Measurements from ENCODE around the gene TSN. TPM values are rescaled to one million over a fixed set of nuclear protein-coding genes. Genes with fewer than 3 reads are reported as not detected.
"Not testable (repeated sequence)": the region's sequence is repeated elsewhere in the genome, so short reads cannot be mapped to it uniquely, and the experiment has no call there.

The TSN gene
- total RNA-seq, 1 experiment from 2014 or later = 45.4 TPM

- Histone ChIP-seq H3K27me3 (ENCODE audit: low read length) (peaks cover 3% of the 10 kb centered on the region; the same call in 1 of the 2 replicates), H3K79me2 (ENCODE audit: low read length) (no peaks in the 10 kb centered on the region), H3K27ac (ENCODE audit: low read length) (no peak overlapping the region), H3K9me2 (replicated peaks; ENCODE audit: insufficient read depth, low read length) (no peaks in the 10 kb centered on the region), H3K4me2 (ENCODE audit: low read depth, low read length, poor library complexity, severe bottlenecking) (no peak overlapping the region), H2AFZ (ENCODE audit: low read length) (no peak overlapping the region), H3K4me3 (ENCODE audit: low read length) (no peak overlapping the region), H4K20me1 (ENCODE audit: insufficient read depth, low read depth, low read length) (no peaks in the 10 kb centered on the region), H3K9ac (ENCODE audit: low read length) (no peak overlapping the region), H3K9me3 (ENCODE audit: low read length) (no peaks in the 10 kb centered on the region), H3K36me3 (ENCODE audit: insufficient read depth, low read length) (no peaks in the 10 kb centered on the region), H3K4me1 (ENCODE audit: low read length) (peaks cover 5% of the 10 kb centered on the region)
- no peak for DNase-seq
These were observed 40.8 kb downstream of the TSN start for GRCh38 chr2:121796239-121796638.

- Histone ChIP-seq H3K9me2 (replicated peaks; ENCODE audit: insufficient read depth, low read length) (no peaks in the 10 kb centered on the region), H3K9me3 (ENCODE audit: low read length) (peaks cover 5% of the 10 kb centered on the region; the same call in 1 of the 2 replicates), H3K27ac (ENCODE audit: low read length) (no peak overlapping the region), H3K9ac (ENCODE audit: low read length) (no peak overlapping the region), H2AFZ (ENCODE audit: low read length) (no peak overlapping the region), H3K4me1 (ENCODE audit: low read length) (peaks cover 7% of the 10 kb centered on the region), H3K36me3 (ENCODE audit: insufficient read depth, low read length) (no peaks in the 10 kb centered on the region; the same call in 1 of the 2 replicates), H3K4me2 (ENCODE audit: low read depth, low read length, poor library complexity, severe bottlenecking) (no peak overlapping the region), H3K79me2 (ENCODE audit: low read length) (no peaks in the 10 kb centered on the region), H3K27me3 (ENCODE audit: low read length) (peaks cover 3% of the 10 kb centered on the region; the same call in 1 of the 2 replicates), H4K20me1 (ENCODE audit: insufficient read depth, low read depth, low read length) (no peaks in the 10 kb centered on the region), H3K4me3 (ENCODE audit: low read length) (no peak overlapping the region)
- DNase-seq = no peak
These were observed 43.2 kb downstream of the TSN start for GRCh38 chr2:121798617-121799016.

GRCh38 chr2:121801916-121802315 lies 46.5 kb downstream of the TSN start:
- H3K36me3 ChIP-seq (ENCODE audit: insufficient read depth, low read length) = no peaks in the 10 kb centered on the region; the same call in 1 of the 2 replicates
- peaks cover 32% of the 10 kb centered on the region for H3K4me1 ChIP-seq (ENCODE audit: low read length)
- peak; percentile 49 for DNase-seq
- H3K27me3 ChIP-seq (ENCODE audit: low read length) = no peaks in the 10 kb centered on the region
- H3K79me2 ChIP-seq (ENCODE audit: low read length) = no peaks in the 10 kb centered on the region
- no peak overlapping the region for H3K4me3 ChIP-seq (ENCODE audit: low read length)
- H3K4me2 ChIP-seq (ENCODE audit: low read depth, low read length, poor library complexity, severe bottlenecking) = no peak overlapping the region
- no peak overlapping the region for H2AFZ ChIP-seq (ENCODE audit: low read length)
- H4K20me1 ChIP-seq (ENCODE audit: insufficient read depth, low read depth, low read length) = no peaks in the 10 kb centered on the region
- peaks cover 5% of the 10 kb centered on the region; the same call in 1 of the 2 replicates for H3K9me3 ChIP-seq (ENCODE audit: low read length)
- H3K9me2 ChIP-seq (replicated peaks; ENCODE audit: insufficient read depth, low read length) = no peaks in the 10 kb centered on the region
- H3K9ac ChIP-seq (ENCODE audit: low read length) = no peak overlapping the region
- H3K27ac ChIP-seq (ENCODE audit: low read length) = no peak overlapping the region

DNA sequence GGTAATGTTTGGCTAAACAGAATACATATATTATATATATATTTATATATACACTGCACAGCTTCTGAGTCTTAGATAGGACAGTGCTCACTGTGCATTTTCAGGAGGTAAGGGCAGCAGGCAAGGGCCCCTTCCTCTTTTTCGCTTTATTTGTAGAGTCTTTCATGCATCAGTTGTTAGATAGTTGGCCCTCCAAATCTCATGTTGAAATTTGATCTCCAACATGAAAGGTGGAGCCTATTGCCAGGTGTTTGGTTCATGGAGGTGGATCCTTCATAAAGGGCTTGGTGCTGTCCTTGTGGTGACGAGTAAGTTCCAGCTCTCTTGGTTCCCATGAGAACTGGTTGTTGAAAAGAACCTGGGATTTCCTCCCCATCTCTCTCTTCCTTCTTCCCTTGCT lies 48.1 kb downstream of the TSN start:
- Histone ChIP-seq H3K79me2 (ENCODE audit: low read length) (no peaks in the 10 kb centered on the region), H3K4me2 (ENCODE audit: low read depth, low read length, poor library complexity, severe bottlenecking) (peak overlapping the region; percentile 54), H2AFZ (ENCODE audit: low read length) (peak overlapping the region; percentile 61; the same call in 1 of the 2 replicates), H3K9me2 (replicated peaks; ENCODE audit: insufficient read depth, low read length) (no peaks in the 10 kb centered on the region), H3K4me3 (ENCODE audit: low read length) (peak overlapping the region; percentile 43), H3K9me3 (ENCODE audit: low read length) (peaks cover 5% of the 10 kb centered on the region; the same call in 1 of the 2 replicates), H3K27ac (ENCODE audit: low read length) (peak overlapping the region; percentile 91), H4K20me1 (ENCODE audit: insufficient read depth, low read depth, low read length) (no peaks in the 10 kb centered on the region), H3K27me3 (ENCODE audit: low read length) (no peaks in the 10 kb centered on the region), H3K36me3 (ENCODE audit: insufficient read depth, low read length) (no peaks in the 10 kb centered on the region; the same call in 1 of the 2 replicates), H3K4me1 (ENCODE audit: low read length) (peaks cover 32% of the 10 kb centered on the region), H3K9ac (ENCODE audit: low read length) (peak overlapping the region; percentile 42)
- DNase-seq = peak; percentile 87

GRCh38 chr2:121804340-121804739 lies 48.9 kb downstream of the TSN start:
- Histone ChIP-seq H3K4me1 (ENCODE audit: low read length) (peaks cover 32% of the 10 kb centered on the region), H3K4me3 (ENCODE audit: low read length) (peak overlapping the region; percentile 43), H3K9me2 (replicated peaks; ENCODE audit: insufficient read depth, low read length) (no peaks in the 10 kb centered on the region), H3K9ac (ENCODE audit: low read length) (peak overlapping the region; percentile 42), H3K36me3 (ENCODE audit: insufficient read depth, low read length) (no peaks in the 10 kb centered on the region; the same call in 1 of the 2 replicates), H4K20me1 (ENCODE audit: insufficient read depth, low read depth, low read length) (no peaks in the 10 kb centered on the region), H3K79me2 (ENCODE audit: low read length) (no peaks in the 10 kb centered on the region), H3K4me2 (ENCODE audit: low read depth, low read length, poor library complexity, severe bottlenecking) (peak overlapping the region; percentile 54), H2AFZ (ENCODE audit: low read length) (peak overlapping the region; percentile 61), H3K9me3 (ENCODE audit: low read length) (peaks cover 5% of the 10 kb centered on the region; the same call in 1 of the 2 replicates), H3K27ac (ENCODE audit: low read length) (peak overlapping the region; percentile 91), H3K27me3 (ENCODE audit: low read length) (no peaks in the 10 kb centered on the region)
- peak; percentile 95 for DNase-seq

- Histone ChIP-seq H3K4me2 (ENCODE audit: low read depth, low read length, poor library complexity, severe bottlenecking) (peak overlapping the region; percentile 54), H3K9ac (ENCODE audit: low read length) (peak overlapping the region; percentile 42), H3K79me2 (ENCODE audit: low read length) (no peaks in the 10 kb centered on the region), H3K4me3 (ENCODE audit: low read length) (peak overlapping the region; percentile 43), H3K4me1 (ENCODE audit: low read length) (peaks cover 32% of the 10 kb centered on the region), H2AFZ (ENCODE audit: low read length) (peak overlapping the region; percentile 61), H3K36me3 (ENCODE audit: insufficient read depth, low read length) (no peaks in the 10 kb centered on the region; the same call in 1 of the 2 replicates), H4K20me1 (ENCODE audit: insufficient read depth, low read depth, low read length) (no peaks in the 10 kb centered on the region), H3K9me2 (replicated peaks; ENCODE audit: insufficient read depth, low read length) (no peaks in the 10 kb centered on the region), H3K27ac (ENCODE audit: low read length) (peak overlapping the region; percentile 91), H3K27me3 (ENCODE audit: low read length) (no peaks in the 10 kb centered on the region), H3K9me3 (ENCODE audit: low read length) (peaks cover 5% of the 10 kb centered on the region; the same call in 1 of the 2 replicates)
- peak; percentile 46 for DNase-seq
These were observed 49.7 kb downstream of the TSN start for GRCh38 chr2:121804997-121805765.

- Histone ChIP-seq H4K20me1 (ENCODE audit: insufficient read depth, low read depth, low read length) (no peaks in the 10 kb centered on the region), H3K36me3 (ENCODE audit: insufficient read depth, low read length) (no peaks in the 10 kb centered on the region; the same call in 1 of the 2 replicates), H3K4me1 (ENCODE audit: low read length) (peaks cover 32% of the 10 kb centered on the region), H3K9ac (ENCODE audit: low read length) (no peak overlapping the region), H3K27ac (ENCODE audit: low read length) (no peak overlapping the region), H3K9me3 (ENCODE audit: low read length) (peaks cover 5% of the 10 kb centered on the region; the same call in 1 of the 2 replicates), H3K79me2 (ENCODE audit: low read length) (no peaks in the 10 kb centered on the region), H3K9me2 (replicated peaks; ENCODE audit: insufficient read depth, low read length) (no peaks in the 10 kb centered on the region), H2AFZ (ENCODE audit: low read length) (peak overlapping the region; percentile 45), H3K4me3 (ENCODE audit: low read length) (no peak overlapping the region), H3K27me3 (ENCODE audit: low read length) (no peaks in the 10 kb centered on the region), H3K4me2 (ENCODE audit: low read depth, low read length, poor library complexity, severe bottlenecking) (peak overlapping the region; percentile 54)
- peak; percentile 50 for DNase-seq
These were observed 50.3 kb downstream of the TSN start for GRCh38 chr2:121805766-121806143.

DNA sequence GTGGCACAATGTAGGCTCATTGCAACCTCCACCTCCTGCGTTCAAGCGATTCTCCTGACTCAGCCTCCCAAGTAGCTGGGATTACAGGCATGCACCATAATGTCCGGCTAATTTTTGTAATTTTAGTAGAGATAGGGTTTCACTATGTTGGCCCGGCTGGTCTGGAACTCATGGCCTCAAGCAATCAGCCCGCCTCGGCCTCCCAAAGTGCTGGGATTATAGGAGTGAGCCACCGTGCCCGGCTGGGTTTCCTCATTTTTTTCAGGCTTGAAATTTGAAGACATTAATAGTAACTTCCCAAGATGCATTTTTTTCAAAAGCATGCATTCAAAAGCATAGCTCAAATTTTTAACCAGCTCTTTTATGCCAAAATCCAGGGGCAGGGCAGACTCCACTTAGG lies 52.3 kb downstream of the TSN start:
- not testable (repeated sequence) for H3K36me3 ChIP-seq (ENCODE audit: insufficient read depth, low read length); H3K27me3 ChIP-seq (ENCODE audit: low read length)

More for the DNA sequence above, 52.3 kb downstream of the TSN start:
- H3K79me2 ChIP-seq (ENCODE audit: low read length); H2AFZ ChIP-seq (ENCODE audit: low read length); DNase-seq; H3K9me3 ChIP-seq (ENCODE audit: low read length); H3K9me2 ChIP-seq (replicated peaks; ENCODE audit: insufficient read depth, low read length); H4K20me1 ChIP-seq (ENCODE audit: insufficient read depth, low read depth, low read length); H3K4me2 ChIP-seq (ENCODE audit: low read depth, low read length, poor library complexity, severe bottlenecking); H3K9ac ChIP-seq (ENCODE audit: low read length); H3K27ac ChIP-seq (ENCODE audit: low read length); H3K4me3 ChIP-seq (ENCODE audit: low read length): not testable (repeated sequence)
- H3K4me1 ChIP-seq (ENCODE audit: low read length) = peaks cover 32% of the 10 kb centered on the region

All from Karpas-422 (cell line).